ENCODE data around the gene DDX51.

DDX51 gene

DNA sequence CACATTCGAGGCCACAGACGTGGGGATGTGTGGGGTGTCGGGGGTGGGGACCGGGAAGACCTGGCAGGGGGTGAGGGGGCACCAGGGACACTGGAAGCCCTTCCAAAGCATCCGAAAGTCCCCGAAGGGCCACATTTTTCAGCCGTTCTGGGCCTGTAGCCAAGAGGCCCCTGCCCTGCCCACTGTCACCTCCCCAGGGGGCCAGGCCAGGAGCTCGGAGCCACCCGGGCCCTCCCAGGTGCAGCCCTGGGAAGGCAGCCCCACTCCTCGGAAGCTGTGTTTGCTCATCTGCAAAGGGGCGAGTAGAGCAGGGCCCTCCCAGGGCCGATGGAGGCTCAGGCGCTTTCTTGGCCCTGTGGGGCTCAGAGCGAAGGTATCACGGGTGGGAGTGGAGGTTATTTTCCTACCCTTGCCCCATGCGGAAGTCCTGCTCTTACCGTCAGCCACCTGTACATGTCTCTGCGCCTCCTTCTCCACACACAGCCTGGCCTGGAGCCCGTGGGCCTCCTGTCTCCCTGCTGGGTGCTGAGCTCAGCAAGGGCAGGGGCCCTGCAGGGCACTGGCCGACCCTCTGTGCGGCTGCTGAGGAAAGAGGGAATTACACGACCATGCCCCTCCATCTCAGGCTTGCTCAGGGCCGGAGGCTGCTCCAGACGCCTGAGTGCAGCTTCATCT lies 27.3 kb upstream of the DDX51 start:
- H3K27me3 ChIP-seq (ENCODE audit: insufficient read depth, poor library complexity, severe bottlenecking): peaks cover 3% of the 10 kb centered on the region

GRCh38 chr12:132170637-132171292 lies 26.6 kb upstream of the DDX51 start:
- DNase-seq (ENCODE audit: low read depth in 1 of 2, low spot score in 1 of 2): no peak
- Histone ChIP-seq H3K27me3 (ENCODE audit: insufficient read depth, poor library complexity, severe bottlenecking) (peaks cover 3% of the 10 kb centered on the region), H3K4me3 (replicated peaks; ENCODE audit: insufficient read depth, low read length) (no peak overlapping the region), H3K27ac (replicated peaks) (no peak overlapping the region)
- TF ChIP-seq GABPA (IDR thresholded peaks at IDR 0.05; ENCODE audit: low read depth) (no peak), SPI1 (IDR thresholded peaks at IDR 0.05; ENCODE audit: borderline replicate concordance, low read depth) (no peak), REST (IDR thresholded peaks at IDR 0.05; ENCODE audit: insufficient replicate concordance, low read depth) (no peak), POLR2AphosphoS5 (IDR thresholded peaks at IDR 0.05; ENCODE audit: low read depth) (no peak)
- TF ChIP-seq, protein P1, sequence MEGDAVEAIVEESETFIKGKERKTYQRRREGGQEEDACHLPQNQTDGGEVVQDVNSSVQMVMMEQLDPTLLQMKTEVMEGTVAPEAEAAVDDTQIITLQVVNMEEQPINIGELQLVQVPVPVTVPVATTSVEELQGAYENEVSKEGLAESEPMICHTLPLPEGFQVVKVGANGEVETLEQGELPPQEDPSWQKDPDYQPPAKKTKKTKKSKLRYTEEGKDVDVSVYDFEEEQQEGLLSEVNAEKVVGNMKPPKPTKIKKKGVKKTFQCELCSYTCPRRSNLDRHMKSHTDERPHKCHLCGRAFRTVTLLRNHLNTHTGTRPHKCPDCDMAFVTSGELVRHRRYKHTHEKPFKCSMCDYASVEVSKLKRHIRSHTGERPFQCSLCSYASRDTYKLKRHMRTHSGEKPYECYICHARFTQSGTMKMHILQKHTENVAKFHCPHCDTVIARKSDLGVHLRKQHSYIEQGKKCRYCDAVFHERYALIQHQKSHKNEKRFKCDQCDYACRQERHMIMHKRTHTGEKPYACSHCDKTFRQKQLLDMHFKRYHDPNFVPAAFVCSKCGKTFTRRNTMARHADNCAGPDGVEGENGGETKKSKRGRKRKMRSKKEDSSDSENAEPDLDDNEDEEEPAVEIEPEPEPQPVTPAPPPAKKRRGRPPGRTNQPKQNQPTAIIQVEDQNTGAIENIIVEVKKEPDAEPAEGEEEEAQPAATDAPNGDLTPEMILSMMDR (IDR thresholded peaks at IDR 0.05; ENCODE audit: insufficient read depth, low read length): no peak

More for the DNA sequence above, 27.3 kb upstream of the DDX51 start:
- no peak for TF ChIP-seq REST (IDR thresholded peaks at IDR 0.05; ENCODE audit: insufficient replicate concordance, low read depth)
- TF ChIP-seq SPI1 (IDR thresholded peaks at IDR 0.05; ENCODE audit: borderline replicate concordance, low read depth): no peak
- no peak overlapping the region for H3K27ac ChIP-seq (replicated peaks)
- H3K4me3 ChIP-seq (replicated peaks; ENCODE audit: insufficient read depth, low read length): no peak overlapping the region
- no peak for DNase-seq (ENCODE audit: low read depth in 1 of 2, low spot score in 1 of 2)

- Histone ChIP-seq H3K27ac (replicated peaks) (no peak overlapping the region), H3K27me3 (ENCODE audit: insufficient read depth, poor library complexity, severe bottlenecking) (peaks cover 3% of the 10 kb centered on the region), H3K4me3 (replicated peaks; ENCODE audit: insufficient read depth, low read length) (no peak overlapping the region)
- DNase-seq (ENCODE audit: low read depth in 1 of 2, low spot score in 1 of 2): no peak
- TF ChIP-seq REST (IDR thresholded peaks at IDR 0.05; ENCODE audit: insufficient replicate concordance, low read depth) (no peak), GABPA (IDR thresholded peaks at IDR 0.05; ENCODE audit: low read depth) (no peak), POLR2AphosphoS5 (IDR thresholded peaks at IDR 0.05; ENCODE audit: low read depth) (no peak), SPI1 (IDR thresholded peaks at IDR 0.05; ENCODE audit: borderline replicate concordance, low read depth) (no peak)
- TF ChIP-seq, protein P1 (IDR thresholded peaks at IDR 0.05; ENCODE audit: insufficient read depth, low read length): no peak
Measured at GRCh38 chr12:132170094-132170636, 26.0 kb upstream of the DDX51 start.
